ENCODE results near the gene ALDH1L1. TPM values are rescaled to one million over a fixed set of nuclear protein-coding genes. Genes with fewer than 3 reads are reported as not detected.

ALDH1L1 gene
- total and polyA plus RNA-seq, 2 of the 13 experiments (the other 11 are each of a cell fraction or from before 2014, with no cell fraction given) = 11.2 to 28.7 TPM

- TF ChIP-seq HNF1A (IDR thresholded peaks at IDR 0.05; ENCODE audit: low read depth) (peak; percentile 77), HNF1A (CRISPR knock-in tag; IDR thresholded peaks at IDR 0.05; ENCODE audit: borderline replicate concordance) (peak; percentile 62; the same call in 1 of the 2 replicates), HDAC2 (CRISPR knock-in tag; IDR thresholded peaks at IDR 0.05) (0 out of 2 replicates have a peak, but pooled peaks have one; percentile 44), FOSL2 (CRISPR knock-in tag; IDR thresholded peaks at IDR 0.05) (peak; percentile 77), NCOA2 (CRISPR knock-in tag; IDR thresholded peaks at IDR 0.05) (peak; percentile 52; the same call in 1 of the 2 replicates), GPN1 (CRISPR knock-in tag; IDR thresholded peaks at IDR 0.05; ENCODE audit: borderline replicate concordance) (no peak), ZNF772 (CRISPR knock-in tag; IDR thresholded peaks at IDR 0.05) (0 out of 2 replicates have a peak, but pooled peaks have one; percentile 51), TEAD3 (CRISPR knock-in tag; optimal IDR thresholded peaks at IDR 0.05; ENCODE audit: borderline replicate concordance) (no peak), ZNF891 (CRISPR knock-in tag; IDR thresholded peaks at IDR 0.05) (no peak), ATF7 (IDR thresholded peaks at IDR 0.05) (no peak), ATF7 (CRISPR knock-in tag; IDR thresholded peaks at IDR 0.05) (0 out of 2 replicates have a peak, but pooled peaks have one; percentile 39), RARA (CRISPR knock-in tag; IDR thresholded peaks at IDR 0.05) (peak; percentile 61), FOXP4 (CRISPR knock-in tag; IDR thresholded peaks at IDR 0.05) (peak; percentile 89), RXRB (CRISPR knock-in tag; IDR thresholded peaks at IDR 0.05; ENCODE audit: borderline replicate concordance) (peak; percentile 40; the same call in 1 of the 2 replicates)
- TF ChIP-seq, protein P1, sequence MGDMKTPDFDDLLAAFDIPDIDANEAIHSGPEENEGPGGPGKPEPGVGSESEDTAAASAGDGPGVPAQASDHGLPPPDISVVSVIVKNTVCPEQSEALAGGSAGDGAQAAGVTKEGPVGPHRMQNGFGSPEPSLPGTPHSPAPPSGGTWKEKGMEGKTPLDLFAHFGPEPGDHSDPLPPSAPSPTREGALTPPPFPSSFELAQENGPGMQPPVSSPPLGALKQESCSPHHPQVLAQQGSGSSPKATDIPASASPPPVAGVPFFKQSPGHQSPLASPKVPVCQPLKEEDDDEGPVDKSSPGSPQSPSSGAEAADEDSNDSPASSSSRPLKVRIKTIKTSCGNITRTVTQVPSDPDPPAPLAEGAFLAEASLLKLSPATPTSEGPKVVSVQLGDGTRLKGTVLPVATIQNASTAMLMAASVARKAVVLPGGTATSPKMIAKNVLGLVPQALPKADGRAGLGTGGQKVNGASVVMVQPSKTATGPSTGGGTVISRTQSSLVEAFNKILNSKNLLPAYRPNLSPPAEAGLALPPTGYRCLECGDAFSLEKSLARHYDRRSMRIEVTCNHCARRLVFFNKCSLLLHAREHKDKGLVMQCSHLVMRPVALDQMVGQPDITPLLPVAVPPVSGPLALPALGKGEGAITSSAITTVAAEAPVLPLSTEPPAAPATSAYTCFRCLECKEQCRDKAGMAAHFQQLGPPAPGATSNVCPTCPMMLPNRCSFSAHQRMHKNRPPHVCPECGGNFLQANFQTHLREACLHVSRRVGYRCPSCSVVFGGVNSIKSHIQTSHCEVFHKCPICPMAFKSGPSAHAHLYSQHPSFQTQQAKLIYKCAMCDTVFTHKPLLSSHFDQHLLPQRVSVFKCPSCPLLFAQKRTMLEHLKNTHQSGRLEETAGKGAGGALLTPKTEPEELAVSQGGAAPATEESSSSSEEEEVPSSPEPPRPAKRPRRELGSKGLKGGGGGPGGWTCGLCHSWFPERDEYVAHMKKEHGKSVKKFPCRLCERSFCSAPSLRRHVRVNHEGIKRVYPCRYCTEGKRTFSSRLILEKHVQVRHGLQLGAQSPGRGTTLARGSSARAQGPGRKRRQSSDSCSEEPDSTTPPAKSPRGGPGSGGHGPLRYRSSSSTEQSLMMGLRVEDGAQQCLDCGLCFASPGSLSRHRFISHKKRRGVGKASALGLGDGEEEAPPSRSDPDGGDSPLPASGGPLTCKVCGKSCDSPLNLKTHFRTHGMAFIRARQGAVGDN (CRISPR knock-in tag; IDR thresholded peaks at IDR 0.05) = peak; percentile 59
- TF ChIP-seq, protein P2, sequence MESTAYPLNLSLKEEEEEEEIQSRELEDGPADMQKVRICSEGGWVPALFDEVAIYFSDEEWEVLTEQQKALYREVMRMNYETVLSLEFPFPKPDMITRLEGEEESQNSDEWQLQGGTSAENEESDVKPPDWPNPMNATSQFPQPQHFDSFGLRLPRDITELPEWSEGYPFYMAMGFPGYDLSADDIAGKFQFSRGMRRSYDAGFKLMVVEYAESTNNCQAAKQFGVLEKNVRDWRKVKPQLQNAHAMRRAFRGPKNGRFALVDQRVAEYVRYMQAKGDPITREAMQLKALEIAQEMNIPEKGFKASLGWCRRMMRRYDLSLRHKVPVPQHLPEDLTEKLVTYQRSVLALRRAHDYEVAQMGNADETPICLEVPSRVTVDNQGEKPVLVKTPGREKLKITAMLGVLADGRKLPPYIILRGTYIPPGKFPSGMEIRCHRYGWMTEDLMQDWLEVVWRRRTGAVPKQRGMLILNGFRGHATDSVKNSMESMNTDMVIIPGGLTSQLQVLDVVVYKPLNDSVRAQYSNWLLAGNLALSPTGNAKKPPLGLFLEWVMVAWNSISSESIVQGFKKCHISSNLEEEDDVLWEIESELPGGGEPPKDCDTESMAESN (CRISPR knock-in tag; conservative IDR thresholded peaks at IDR 0.05) = peak; percentile 55; the same call in 1 of the 2 replicates
Observed at GRCh38 chr3:126184465-126185000, 4.1 kb upstream of the ALDH1L1 start (continued).

All from HepG2 (cell line).